Effector memory CD4-positive, alpha-beta T cell (primary cell): ENCODE measurements around the gene PLXNA2.
A peak's percentile ranks its signal among the peaks of the same experiment; 100 is the strongest.

Source experiments
- DNase-seq, 3 donors: peaks; one replicate each; pipeline ENCODE4 v3.0.0-alpha.2; 2020
- H3K27ac ChIP-seq: 2 replicates; pipeline ENCODE4 v1.7.0; 2013; ENCODE audit warnings: mild to moderate bottlenecking, low read length, moderate library complexity; ENCODE audit not compliant: insufficient read depth, poor library complexity, severe bottlenecking
- H3K27me3 ChIP-seq: replicated peaks from 2 replicates; pipeline ENCODE4 v1.7.0; 2013; ENCODE audit warnings: mild to moderate bottlenecking, low read length; ENCODE audit not compliant: insufficient read depth, control insufficient read depth, poor library complexity, severe bottlenecking
- H3K36me3 ChIP-seq: 2 replicates; pipeline ENCODE4 v1.7.0; 2013; ENCODE audit warnings: mild to moderate bottlenecking, low read length, moderate library complexity; ENCODE audit not compliant: control insufficient read depth, insufficient read depth
- H3K4me1 ChIP-seq: 2 replicates; pipeline ENCODE4 v1.7.0; 2013; ENCODE audit warnings: low read length, mild to moderate bottlenecking; ENCODE audit not compliant: control insufficient read depth, insufficient read depth, poor library complexity, severe bottlenecking
- H3K4me3 ChIP-seq: 2 replicates; pipeline ENCODE4 v1.7.0; 2013; ENCODE audit warnings: low read length, low read depth, mild to moderate bottlenecking; ENCODE audit not compliant: insufficient read depth, poor library complexity, severe bottlenecking
- H3K9me3 ChIP-seq: 2 replicates; pipeline ENCODE4 v1.7.0; 2013; ENCODE audit warnings: mild to moderate bottlenecking, low read length, moderate library complexity; ENCODE audit not compliant: control insufficient read depth

PLXNA2 gene

GRCh38 chr1:208133355-208133754 lies 110.8 kb downstream of the PLXNA2 start:
- no peak for DNase-seq
- Histone ChIP-seq H3K27ac (no peak overlapping the region), H3K9me3 (no peaks in the 10 kb centered on the region), H3K4me3 (no peak overlapping the region), H3K27me3 (peaks cover 2% of the 10 kb centered on the region), H3K4me1 (peaks cover 3% of the 10 kb centered on the region), H3K36me3 (no peaks in the 10 kb centered on the region)

GRCh38 chr1:208132287-208132882 lies 111.8 kb downstream of the PLXNA2 start:
- no peak overlapping the region for H3K27ac ChIP-seq
- peaks cover 3% of the 10 kb centered on the region for H3K4me1 ChIP-seq
- H3K27me3 ChIP-seq: peaks cover 2% of the 10 kb centered on the region
- no peaks in the 10 kb centered on the region for H3K36me3 ChIP-seq
- no peaks in the 10 kb centered on the region for H3K9me3 ChIP-seq
- no peak overlapping the region for H3K4me3 ChIP-seq
- DNase-seq: peak in 1 of 3 donors; percentile 14

- H3K36me3 ChIP-seq: no peaks in the 10 kb centered on the region
- no peak overlapping the region for H3K4me3 ChIP-seq
- no peaks in the 10 kb centered on the region for H3K9me3 ChIP-seq
- no peak for DNase-seq
- H3K27me3 ChIP-seq: peaks cover 2% of the 10 kb centered on the region
- no peak overlapping the region for H3K27ac ChIP-seq
- H3K4me1 ChIP-seq: peaks cover 3% of the 10 kb centered on the region
These were observed 112.4 kb downstream of the PLXNA2 start for GRCh38 chr1:208131621-208132286.

GRCh38 chr1:208129487-208129886 lies 114.7 kb downstream of the PLXNA2 start:
- Histone ChIP-seq H3K27ac (no peak overlapping the region), H3K27me3 (peaks cover 2% of the 10 kb centered on the region), H3K36me3 (no peaks in the 10 kb centered on the region), H3K4me3 (no peak overlapping the region), H3K4me1 (peaks cover 3% of the 10 kb centered on the region), H3K9me3 (no peaks in the 10 kb centered on the region)
- DNase-seq: no peak

- Histone ChIP-seq H3K4me3 (no peak overlapping the region), H3K27ac (no peak overlapping the region), H3K36me3 (no peaks in the 10 kb centered on the region), H3K27me3 (peaks cover 2% of the 10 kb centered on the region), H3K9me3 (no peaks in the 10 kb centered on the region), H3K4me1 (peaks cover 3% of the 10 kb centered on the region)
- DNase-seq: no peak
These were observed 115.1 kb downstream of the PLXNA2 start for GRCh38 chr1:208129060-208129459.

GRCh38 chr1:208127792-208128529 lies 116.2 kb downstream of the PLXNA2 start:
- H3K4me1 ChIP-seq: peaks cover 3% of the 10 kb centered on the region
- H3K9me3 ChIP-seq: no peaks in the 10 kb centered on the region
- H3K27me3 ChIP-seq: peaks cover 2% of the 10 kb centered on the region
- no peak overlapping the region for H3K4me3 ChIP-seq
- no peaks in the 10 kb centered on the region for H3K36me3 ChIP-seq
- no peak for DNase-seq
- no peak overlapping the region for H3K27ac ChIP-seq

GRCh38 chr1:208127284-208127683 lies 116.9 kb downstream of the PLXNA2 start:
- Histone ChIP-seq H3K27ac (no peak overlapping the region), H3K4me1 (peaks cover 3% of the 10 kb centered on the region), H3K9me3 (no peaks in the 10 kb centered on the region)

GRCh38 chr1:208126108-208126507 lies 118.1 kb downstream of the PLXNA2 start:
- no peak overlapping the region for H3K4me3 ChIP-seq
- H3K9me3 ChIP-seq: no peaks in the 10 kb centered on the region
- no peak for DNase-seq
- H3K36me3 ChIP-seq: no peaks in the 10 kb centered on the region
- H3K4me1 ChIP-seq: no peaks in the 10 kb centered on the region
- no peak overlapping the region for H3K27ac ChIP-seq
- H3K27me3 ChIP-seq: peaks cover 2% of the 10 kb centered on the region

More at GRCh38 chr1:208127284-208127683, 116.9 kb downstream of the PLXNA2 start:
- peaks cover 2% of the 10 kb centered on the region for H3K27me3 ChIP-seq
- H3K4me3 ChIP-seq: no peak overlapping the region
- H3K36me3 ChIP-seq: no peaks in the 10 kb centered on the region
- DNase-seq: no peak

GRCh38 chr1:208122612-208123358 lies 121.4 kb downstream of the PLXNA2 start:
- H3K4me1 ChIP-seq: no peaks in the 10 kb centered on the region
- H3K9me3 ChIP-seq: no peaks in the 10 kb centered on the region
- DNase-seq: no peak

More at GRCh38 chr1:208122612-208123358, 121.4 kb downstream of the PLXNA2 start:
- Histone ChIP-seq H3K27ac (no peak overlapping the region), H3K4me3 (no peak overlapping the region), H3K27me3 (no peaks in the 10 kb centered on the region), H3K36me3 (no peaks in the 10 kb centered on the region)
